Measurements from ENCODE around the gene ATP2B2. TPM values are rescaled to one million over a fixed set of nuclear protein-coding genes. Genes with fewer than 3 reads are reported as not detected.

The ATP2B2 gene
- total RNA-seq, 2 donors from 2014 or later: 0.07 to 0.11 TPM

DNA sequence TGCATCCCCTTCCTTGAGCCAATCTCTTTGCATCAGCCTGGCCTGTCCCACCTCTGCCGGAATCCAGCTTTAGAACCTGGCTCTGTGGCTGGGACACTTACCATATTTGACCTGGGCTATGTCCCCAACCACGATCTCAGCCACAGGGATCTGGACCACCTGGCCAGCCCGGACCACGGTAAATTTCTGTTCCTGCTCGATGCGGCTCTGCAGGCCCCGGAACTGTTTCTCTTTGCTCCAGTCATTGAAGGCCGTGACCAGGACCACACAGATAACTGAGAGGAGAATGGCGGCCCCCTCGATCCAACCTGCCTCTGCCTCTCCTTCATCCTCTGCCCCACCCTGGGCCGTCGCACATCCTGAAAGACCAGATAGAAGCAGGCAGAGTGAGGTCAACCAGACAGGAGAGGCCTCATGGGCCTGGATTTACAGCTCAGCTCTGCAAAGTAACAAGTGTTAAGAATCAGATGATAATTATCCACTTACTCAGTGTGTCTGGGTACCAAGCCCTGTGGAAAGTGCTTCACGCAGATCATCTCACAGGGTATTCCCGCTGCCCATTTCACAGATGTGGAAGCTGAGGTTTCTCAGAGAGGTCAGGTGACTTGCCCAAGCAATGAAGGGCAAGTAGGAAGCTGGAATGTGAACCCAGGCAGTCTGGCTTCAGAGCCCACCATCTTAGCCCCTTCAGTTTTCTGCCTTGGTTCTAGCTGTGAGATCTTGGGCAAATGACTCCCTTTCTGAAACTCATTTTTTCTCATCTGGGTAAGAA is 103.2 kb downstream of the ATP2B2 start:
- TF ChIP-seq, protein P1, sequence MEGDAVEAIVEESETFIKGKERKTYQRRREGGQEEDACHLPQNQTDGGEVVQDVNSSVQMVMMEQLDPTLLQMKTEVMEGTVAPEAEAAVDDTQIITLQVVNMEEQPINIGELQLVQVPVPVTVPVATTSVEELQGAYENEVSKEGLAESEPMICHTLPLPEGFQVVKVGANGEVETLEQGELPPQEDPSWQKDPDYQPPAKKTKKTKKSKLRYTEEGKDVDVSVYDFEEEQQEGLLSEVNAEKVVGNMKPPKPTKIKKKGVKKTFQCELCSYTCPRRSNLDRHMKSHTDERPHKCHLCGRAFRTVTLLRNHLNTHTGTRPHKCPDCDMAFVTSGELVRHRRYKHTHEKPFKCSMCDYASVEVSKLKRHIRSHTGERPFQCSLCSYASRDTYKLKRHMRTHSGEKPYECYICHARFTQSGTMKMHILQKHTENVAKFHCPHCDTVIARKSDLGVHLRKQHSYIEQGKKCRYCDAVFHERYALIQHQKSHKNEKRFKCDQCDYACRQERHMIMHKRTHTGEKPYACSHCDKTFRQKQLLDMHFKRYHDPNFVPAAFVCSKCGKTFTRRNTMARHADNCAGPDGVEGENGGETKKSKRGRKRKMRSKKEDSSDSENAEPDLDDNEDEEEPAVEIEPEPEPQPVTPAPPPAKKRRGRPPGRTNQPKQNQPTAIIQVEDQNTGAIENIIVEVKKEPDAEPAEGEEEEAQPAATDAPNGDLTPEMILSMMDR (IDR thresholded peaks at IDR 0.05): no peak
- Histone ChIP-seq H3K27me3 (no peaks in the 10 kb centered on the region), H3K4me1 (no peaks in the 10 kb centered on the region), H3K9ac (ENCODE audit: low read depth in 2 of 2, low read length in 2 of 2) (no peak overlapping the region), H3K36me3 (no peaks in the 10 kb centered on the region), H3K9me3 (no peaks in the 10 kb centered on the region), H3K4me3 (no peak overlapping the region), H3K27ac (no peak overlapping the region)
- no peak for DNase-seq
- intact Hi-C loops (cut with DNase I): no loop called here

DNA sequence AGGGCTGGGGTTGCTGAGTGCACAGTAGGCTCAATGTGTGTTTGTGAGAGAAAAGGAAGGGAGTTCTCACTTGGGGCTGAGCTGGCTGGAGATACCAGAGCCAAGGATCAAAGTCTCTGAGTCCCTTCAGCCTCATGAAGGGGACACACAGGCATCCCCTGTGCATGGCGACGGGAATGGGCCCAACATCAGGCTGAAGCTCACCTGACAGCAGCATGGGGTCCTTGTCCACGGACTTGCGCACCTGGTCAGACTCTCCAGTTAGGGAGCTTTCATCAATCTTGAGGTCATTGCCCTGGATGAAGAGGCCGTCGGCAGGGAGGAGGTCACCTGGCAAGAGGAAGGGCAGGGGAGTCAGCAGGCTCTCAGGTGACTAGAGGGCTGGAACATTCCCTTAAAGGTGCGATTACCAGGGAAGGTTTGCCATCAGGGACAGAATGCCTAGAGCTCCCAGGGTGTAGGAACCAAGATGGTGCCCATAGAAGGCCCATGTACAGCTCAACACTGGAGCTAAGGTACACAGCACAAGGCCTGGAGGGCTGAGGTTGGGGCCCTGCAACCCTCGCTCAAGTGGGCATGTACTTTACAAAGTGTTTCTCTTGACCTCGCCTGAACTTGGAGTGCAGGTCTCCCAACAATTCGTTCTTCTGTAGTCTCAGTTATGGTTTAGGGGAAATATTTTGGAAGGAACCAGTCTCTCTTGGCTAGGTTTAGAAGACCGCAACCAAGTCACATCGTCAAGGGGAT is 104.5 kb downstream of the ATP2B2 start:
- H3K9ac ChIP-seq (ENCODE audit: low read depth in 2 of 2, low read length in 2 of 2): no peak overlapping the region
- no peak overlapping the region for H3K27ac ChIP-seq
- H3K27me3 ChIP-seq: no peaks in the 10 kb centered on the region
- no peaks in the 10 kb centered on the region for H3K4me1 ChIP-seq
- no peak for DNase-seq
- no peaks in the 10 kb centered on the region for H3K9me3 ChIP-seq
- TF ChIP-seq, protein P1 (IDR thresholded peaks at IDR 0.05): no peak
- H3K36me3 ChIP-seq: no peaks in the 10 kb centered on the region
- intact Hi-C loops (cut with DNase I): no loop called here
- H3K4me3 ChIP-seq: no peak overlapping the region

DNA sequence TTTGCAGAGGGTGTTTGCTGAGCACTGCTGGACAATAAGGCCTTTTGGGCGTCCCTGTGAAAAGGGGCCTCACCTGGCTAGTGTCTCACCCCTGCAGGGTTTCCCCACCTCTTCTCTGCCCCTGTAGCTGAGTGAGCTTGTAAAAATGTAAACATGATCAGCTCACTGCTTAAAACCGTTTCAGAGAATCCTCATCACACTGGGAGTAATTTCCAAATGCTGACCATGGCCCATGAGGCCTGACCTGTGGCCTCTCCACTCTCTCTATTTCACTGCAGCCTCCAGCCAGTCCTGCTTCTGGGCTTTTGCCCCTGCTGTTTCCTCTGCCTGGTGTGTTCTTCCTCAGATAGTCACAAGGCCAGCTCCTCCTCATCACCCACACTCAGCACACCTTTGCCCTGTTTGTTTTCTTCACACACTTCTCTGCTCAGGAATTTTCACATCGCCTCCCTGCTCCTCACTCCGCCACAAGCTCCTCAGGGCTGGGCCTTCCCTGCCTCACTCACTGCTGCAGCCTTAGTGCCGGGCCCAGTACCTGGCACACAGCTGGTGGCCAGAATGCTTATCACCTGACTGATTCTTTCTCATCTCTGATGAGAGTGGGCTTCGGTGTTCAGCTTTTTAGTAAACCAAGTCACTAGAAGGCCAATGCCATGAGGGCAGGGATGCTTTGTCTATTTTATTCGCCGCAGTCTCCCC is 105.2 kb downstream of the ATP2B2 start:
- H3K4me3 ChIP-seq: no peak overlapping the region
- H3K4me1 ChIP-seq: no peaks in the 10 kb centered on the region
- no peak overlapping the region for H3K9ac ChIP-seq (ENCODE audit: low read depth in 2 of 2, low read length in 2 of 2)
- no peak overlapping the region for H3K27ac ChIP-seq
- no peak for DNase-seq
- TF ChIP-seq, protein P1 (IDR thresholded peaks at IDR 0.05): no peak
- no peaks in the 10 kb centered on the region for H3K36me3 ChIP-seq
- H3K27me3 ChIP-seq: no peaks in the 10 kb centered on the region
- intact Hi-C loops (cut with DNase I): no loop called here
- no peaks in the 10 kb centered on the region for H3K9me3 ChIP-seq

DNA sequence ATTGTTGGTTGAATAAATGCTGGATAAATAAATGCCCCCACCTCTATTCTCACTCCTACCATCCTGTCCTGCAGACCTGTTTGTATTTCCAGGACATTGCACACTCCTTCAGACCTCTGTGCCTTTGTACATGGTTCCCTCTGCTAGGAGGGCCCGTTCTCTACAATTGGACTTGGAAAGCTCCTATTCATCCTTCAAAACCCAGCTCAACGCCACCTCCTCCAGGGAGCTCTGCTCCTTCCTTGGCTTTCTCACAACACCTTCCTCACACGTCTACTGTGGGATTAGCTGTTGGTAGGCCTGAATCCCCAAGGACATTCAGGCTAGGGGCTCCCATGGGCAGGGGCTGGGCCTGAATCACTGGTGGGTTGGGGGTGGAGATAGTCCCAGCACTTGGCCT is 105.8 kb downstream of the ATP2B2 start:
- intact Hi-C loops (cut with DNase I): no loop called here
- Histone ChIP-seq H3K27ac (no peak overlapping the region), H3K36me3 (no peaks in the 10 kb centered on the region), H3K4me3 (no peak overlapping the region), H3K4me1 (no peaks in the 10 kb centered on the region), H3K9ac (ENCODE audit: low read depth in 2 of 2, low read length in 2 of 2) (no peak overlapping the region), H3K27me3 (no peaks in the 10 kb centered on the region), H3K9me3 (no peaks in the 10 kb centered on the region)
- DNase-seq: no peak
- TF ChIP-seq, protein P1 (IDR thresholded peaks at IDR 0.05): no peak

DNA sequence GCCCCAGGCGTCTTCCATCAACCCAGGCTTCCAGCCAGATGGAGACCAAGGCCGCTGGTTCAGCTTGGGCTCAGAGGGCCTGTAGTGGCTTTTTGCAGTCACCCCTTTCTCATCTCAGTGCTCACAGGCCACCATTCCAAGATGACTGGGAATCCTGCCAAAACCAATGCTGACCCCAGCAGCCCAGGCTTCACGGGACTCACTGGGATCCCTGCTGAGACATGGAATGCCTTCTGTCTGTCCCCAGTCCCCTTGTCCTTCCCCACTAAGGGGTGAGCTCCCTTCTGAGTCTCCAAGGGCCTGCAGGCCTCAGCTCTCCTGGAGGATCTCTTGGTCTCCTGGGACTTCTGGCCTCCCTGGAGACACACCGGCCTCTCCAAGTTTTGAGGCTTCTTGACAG is 107.0 kb downstream of the ATP2B2 start:
- TF ChIP-seq, protein P1 (IDR thresholded peaks at IDR 0.05): no peak

More for the DNA sequence above, 107.0 kb downstream of the ATP2B2 start:
- Histone ChIP-seq H3K9ac (ENCODE audit: low read depth in 2 of 2, low read length in 2 of 2) (no peak overlapping the region), H3K36me3 (no peaks in the 10 kb centered on the region), H3K27me3 (no peaks in the 10 kb centered on the region), H3K4me3 (no peak overlapping the region), H3K27ac (no peak overlapping the region), H3K4me1 (no peaks in the 10 kb centered on the region), H3K9me3 (no peaks in the 10 kb centered on the region)
- no peak for DNase-seq
- intact Hi-C loops (cut with DNase I): no loop called here
